ENCODE measurements around the gene DMD. TPM values are rescaled to one million over a fixed set of nuclear protein-coding genes. Genes with fewer than 3 reads are reported as not detected.

Gene DMD
- total RNA-seq, 2 donors from 2014 or later, result 10.0 to 28.8 TPM

DNA sequence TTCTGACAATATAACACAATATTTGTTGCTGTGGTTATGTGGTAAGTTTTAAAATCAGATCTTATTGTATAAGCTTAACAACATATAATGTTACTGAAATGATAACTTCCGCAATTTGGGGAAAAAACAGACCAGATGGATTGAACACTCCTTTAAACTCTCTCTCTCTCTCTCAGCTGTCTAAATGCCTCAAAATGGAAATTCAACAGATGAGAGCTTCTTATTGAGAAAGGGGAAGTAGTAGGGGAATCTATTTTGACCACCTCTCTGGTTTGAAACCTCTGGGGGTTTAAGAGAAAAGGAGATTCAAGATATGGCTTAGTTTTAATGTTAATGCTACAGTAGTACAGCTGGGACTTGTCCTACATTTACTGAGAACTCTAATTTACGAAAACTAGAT is 40.3 kb downstream of the DMD start:
- no peak for ATAC-seq
- no peak for DNase-seq
- intact Hi-C loops (cut with DNase I, micrococcal nuclease), result no loop called here

DNA sequence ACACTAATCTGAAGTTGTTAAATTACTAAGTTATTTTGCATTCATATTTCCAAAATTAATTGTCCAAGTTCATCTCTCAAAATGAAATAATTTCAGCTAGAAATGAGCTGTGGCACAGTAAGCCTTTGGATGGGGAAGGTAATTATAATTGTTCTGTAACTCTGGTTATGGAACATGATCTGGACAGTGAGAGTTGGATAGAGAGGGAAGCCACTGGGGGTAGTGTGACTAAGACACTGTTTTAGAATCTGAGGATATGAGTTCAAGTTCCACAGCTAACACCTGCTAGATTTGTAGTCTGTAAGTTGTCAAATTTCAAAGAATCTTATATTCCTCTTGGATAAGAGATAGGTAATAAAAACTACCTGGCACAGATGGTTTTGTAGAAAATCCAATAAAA is 49.5 kb downstream of the DMD start:
- DNase-seq (no peak), ATAC-seq (no peak)
- intact Hi-C loops (cut with DNase I, micrococcal nuclease), result no loop called here

DNA sequence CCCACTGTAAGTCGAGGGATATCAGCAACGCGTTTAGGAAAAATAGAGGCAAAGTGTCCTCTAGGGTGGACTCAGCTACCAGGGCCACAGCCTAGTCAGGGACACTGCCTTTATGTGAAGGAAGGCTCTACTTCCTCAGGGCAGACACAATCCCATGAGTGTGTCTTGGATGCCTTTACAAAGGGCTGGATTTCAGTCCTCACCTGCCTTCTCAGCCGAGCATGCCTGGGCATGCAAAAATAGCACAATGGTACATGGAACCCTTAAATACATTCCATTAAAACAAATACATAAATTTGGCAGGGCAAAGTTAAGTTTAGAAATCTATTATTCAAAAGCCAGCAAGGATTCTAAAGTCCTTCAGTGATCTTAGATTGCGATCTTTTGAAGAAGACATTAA is 51.1 kb downstream of the DMD start:
- ATAC-seq (no peak), DNase-seq (no peak)
- intact Hi-C loops (cut with DNase I, micrococcal nuclease), result no loop called here

DNA sequence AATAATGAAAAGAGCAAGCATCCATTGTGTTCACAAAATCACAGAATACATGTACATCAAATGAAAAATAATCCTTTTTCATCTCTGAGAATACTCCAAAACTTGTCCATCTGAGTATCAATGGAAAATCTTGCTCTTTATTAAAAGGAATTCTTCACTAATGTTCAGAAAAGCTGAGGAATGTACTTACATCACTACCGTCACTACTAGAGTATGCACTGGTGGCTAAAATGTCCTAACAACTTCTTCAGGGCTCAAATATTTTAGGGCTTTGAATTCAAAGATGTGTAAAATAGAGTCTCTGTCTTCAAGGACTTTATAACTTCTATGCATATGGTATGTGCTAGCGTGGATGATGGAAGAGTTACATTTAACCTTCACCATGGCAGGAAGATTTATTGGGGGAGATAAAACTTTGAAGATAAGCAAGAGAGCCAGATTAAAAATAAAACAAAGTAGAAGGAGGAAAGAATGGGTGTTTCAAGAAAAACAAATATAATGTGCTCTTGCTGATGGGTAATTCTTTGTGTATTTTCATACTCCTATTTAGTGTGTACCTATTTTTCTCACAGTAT is 55.1 kb downstream of the DMD start:
- intact Hi-C loops (cut with DNase I, micrococcal nuclease), result no loop called here
- ATAC-seq (no peak), DNase-seq (no peak)

DNA sequence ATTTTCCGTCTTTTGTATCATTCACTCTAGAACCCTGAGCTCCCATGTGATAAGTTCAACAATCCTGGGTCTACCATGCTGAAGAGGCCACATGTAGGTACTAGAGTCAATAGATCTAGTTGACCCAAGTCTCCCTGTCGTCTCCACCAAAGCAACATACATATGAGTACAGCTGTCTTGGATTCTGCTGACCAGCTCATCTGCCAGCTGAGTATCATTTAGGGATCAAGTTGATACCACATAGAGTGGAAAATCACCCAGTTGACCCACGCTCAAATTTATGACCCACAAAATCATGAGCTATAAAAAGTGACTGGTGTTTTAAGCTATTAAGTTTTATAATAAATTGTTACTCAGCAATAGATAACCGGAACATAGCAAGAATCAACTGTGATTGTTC is 61.8 kb downstream of the DMD start:
- no peak for ATAC-seq
- no peak for DNase-seq

DNA sequence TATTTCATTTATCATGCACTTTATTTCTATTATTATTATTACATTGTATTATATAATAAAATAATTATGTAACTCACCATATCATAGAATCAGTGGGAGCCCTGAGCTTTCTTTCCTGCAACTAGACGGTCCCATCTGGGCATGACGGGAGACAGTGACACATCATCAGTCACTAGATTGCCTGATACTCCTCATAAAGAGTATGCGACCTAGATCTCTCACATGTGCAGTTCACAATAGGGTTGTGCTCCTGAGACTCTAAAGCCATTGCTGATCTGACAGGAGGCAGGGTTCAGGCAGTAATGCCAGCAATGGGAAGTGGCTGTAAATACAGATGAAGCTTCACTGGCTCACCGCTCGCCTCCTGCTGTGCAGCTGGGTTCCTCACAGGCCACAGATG is 62.3 kb downstream of the DMD start:
- intact Hi-C loops (cut with DNase I, micrococcal nuclease), result no loop called here
- ATAC-seq, result no peak
- DNase-seq, result no peak

More for the DNA sequence above, 61.8 kb downstream of the DMD start:
- intact Hi-C loops (cut with DNase I, micrococcal nuclease), result no loop called here

DNA sequence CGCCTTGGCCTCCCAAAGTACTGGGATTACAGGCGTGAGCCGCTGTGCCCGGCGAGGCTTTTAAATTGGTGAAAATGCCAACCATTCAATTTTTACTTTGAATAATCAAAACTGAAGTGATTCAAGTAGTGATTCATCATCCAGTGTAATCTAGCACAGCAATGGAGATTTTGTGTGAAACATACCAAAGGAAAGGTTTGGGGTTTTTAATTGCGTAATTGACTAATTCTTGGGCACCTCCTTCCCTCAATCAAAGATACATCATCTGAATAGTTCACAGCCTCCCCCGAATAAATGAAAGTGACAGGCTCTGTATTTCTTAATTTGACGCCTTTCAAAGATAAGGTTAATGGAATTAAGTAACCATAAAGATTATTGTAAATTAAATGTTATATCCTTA is 69.0 kb downstream of the DMD start:
- no peak for DNase-seq
- no peak for ATAC-seq
- intact Hi-C loops (cut with DNase I, micrococcal nuclease), result no loop called here

DNA sequence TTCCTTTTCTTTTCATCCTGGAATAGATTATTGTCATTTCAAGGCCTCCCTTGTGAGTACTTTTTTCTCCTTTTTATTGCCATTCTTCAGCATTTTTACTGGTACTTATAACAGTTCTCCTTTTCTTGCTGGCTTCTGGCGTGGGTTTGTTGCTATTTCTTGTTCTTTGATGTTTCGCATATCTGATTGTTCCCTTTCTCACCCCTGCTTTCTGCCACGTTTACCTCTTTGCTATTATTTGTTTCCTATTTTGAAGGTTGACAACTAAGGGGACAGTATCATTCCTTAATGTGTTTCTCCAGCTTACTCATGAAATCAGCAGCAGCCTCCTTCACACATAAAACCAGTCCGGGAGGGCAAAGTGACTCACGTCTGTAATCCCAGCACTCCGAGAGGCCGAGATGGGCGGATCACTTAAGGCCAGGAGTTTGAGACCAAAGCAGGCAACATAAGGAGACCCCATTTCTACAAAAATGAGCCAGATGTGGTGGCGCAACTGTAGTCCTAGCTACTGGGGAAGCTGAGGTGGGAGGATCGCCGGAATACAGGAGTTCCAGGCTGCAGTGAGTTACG is 72.6 kb downstream of the DMD start:
- ATAC-seq (no peak), DNase-seq (no peak)
- intact Hi-C loops (cut with DNase I, micrococcal nuclease), result no loop called here

DNA sequence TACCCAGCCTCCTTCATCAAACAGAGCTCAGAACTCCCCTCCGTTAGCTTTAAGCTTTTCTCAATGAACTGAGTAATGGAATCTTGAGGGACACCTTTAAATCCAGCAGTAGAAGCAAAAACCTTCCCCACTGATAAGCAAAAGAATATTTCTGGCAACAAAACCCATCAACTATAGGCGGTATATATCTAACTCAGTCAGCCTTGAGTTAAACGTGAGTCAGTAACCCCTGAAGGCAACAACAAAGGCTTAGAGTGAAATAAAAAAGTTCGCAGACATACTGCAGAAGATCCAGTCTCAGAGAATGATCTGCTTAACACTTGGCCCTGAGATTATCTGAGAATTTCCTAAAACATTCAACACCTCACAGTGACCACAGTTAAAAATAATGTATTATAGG is 77.2 kb downstream of the DMD start:
- DNase-seq (no peak), ATAC-seq (no peak)
- intact Hi-C loops (cut with DNase I, micrococcal nuclease), result no loop called here

DNA sequence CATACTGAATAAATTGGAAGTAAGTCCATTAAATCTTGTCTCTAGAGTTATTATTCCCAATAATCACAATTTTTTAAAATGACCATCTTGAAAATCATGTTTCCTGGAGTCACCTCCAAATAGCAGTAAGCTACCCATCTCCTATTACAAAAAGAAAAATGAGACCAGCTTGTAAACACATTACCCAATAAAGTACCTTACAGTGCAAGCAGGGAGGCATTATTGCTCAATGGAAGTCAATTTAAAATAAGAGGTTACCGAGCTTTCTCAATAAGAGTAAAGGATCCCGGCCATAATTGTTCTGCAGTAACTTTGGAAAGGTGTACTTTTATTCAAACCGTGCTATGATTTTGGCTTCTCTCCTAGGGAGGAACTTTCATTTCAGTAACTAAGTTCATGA is 78.0 kb downstream of the DMD start:
- ATAC-seq, result no peak

DNA sequence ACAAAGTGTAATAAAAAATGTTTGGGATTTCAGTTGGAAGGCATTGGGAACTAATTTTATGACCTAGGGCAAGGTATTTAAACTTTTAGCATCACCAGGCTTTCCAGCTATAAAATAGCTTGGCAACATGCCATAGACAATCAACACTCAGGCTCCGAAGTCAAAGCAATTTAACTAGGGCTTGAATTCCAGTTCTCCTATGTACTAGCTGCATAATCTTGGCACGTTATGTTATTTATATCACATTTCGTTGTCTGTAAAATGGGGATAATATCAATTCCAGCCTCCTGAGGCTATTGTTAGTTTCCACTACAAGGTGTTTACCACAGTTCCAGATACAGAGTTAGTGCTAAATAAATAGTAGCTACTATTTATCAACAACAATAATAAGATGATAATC is 78.8 kb downstream of the DMD start:
- ATAC-seq, result no peak
- no peak for DNase-seq
- intact Hi-C loops (cut with DNase I, micrococcal nuclease), result no loop called here

More for the DNA sequence above, 78.0 kb downstream of the DMD start:
- intact Hi-C loops (cut with DNase I, micrococcal nuclease), result no loop called here
- DNase-seq, result no peak

DNA sequence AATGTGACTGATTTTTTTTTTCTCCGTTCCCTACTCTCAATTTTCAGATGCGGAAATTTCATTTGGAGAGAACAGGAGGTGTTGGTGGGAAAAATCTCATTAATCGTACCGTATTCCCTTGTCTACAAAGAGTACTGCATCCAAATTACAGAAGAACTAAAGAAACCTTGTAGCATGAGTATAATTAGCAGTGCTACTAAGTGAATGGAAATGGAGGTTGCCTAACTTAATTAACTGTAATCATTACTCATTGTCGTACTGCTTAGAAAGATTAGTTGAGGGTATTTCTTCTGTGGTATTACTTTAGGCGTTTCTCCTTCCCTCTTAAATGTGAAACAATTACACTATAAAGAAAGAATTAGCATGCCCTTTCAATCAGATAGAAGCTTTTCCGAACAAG is 81.7 kb downstream of the DMD start:
- intact Hi-C loops (cut with DNase I, micrococcal nuclease), result no loop called here
- ATAC-seq, result no peak
- no peak for DNase-seq

DNA sequence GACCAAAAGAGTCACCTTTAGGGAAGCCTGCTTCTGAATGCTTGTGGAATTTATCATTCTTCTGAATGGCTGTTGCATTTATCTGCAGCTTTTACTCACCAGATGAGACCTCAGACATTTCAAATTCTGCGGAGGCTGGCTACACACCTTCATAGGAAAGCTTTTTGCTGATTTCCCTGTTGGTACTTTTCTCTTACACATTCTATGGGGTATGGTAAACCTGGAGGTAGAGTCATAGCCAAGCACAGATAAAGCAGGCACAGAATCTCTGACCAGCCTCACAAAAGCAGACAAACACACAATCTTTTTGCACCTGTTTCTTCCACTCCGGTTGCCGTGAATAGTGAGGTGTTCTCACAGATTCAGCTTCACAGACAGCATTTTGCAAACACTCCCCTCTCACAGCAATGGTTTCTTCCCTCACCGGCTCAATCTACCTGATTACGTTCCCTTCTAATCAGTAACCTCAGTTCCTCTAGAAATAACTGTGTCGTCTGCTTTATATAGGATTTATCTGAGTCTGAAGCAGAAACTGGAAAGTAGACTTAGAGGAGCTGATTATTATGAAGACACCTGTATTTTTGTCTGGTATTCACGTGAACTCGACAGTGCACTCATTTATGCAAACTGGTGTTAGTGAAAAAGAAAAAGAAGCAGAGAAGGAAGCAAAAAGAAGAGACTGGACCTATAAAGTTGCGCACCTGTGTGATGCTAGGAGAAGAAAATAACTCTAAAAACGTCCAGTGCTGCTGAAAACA is 83.1 kb downstream of the DMD start:
- intact Hi-C loops (cut with DNase I, micrococcal nuclease), result no loop called here
- no peak for DNase-seq
- ATAC-seq, result no peak

DNA sequence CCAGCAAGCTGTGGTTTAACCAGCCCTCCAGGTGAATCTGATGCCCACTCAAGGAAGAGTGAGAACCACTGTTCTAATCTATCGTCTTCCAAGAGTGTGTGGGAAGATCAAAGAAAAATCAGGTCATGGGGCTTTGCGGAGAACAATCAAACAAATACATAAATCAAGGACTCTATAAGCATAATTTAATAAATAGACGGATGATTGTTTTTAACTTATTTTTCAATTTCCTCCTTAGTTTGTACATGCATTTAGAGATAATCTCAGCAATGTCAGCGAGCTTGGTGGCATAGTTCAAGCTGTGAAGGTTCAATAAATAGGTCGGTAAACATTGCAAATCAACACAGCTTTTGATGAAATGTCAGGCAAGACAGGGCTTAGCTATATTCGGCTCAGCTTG is 84.9 kb downstream of the DMD start:
- DNase-seq (no peak), ATAC-seq (no peak)
- intact Hi-C loops (cut with DNase I, micrococcal nuclease), result no loop called here

DNA sequence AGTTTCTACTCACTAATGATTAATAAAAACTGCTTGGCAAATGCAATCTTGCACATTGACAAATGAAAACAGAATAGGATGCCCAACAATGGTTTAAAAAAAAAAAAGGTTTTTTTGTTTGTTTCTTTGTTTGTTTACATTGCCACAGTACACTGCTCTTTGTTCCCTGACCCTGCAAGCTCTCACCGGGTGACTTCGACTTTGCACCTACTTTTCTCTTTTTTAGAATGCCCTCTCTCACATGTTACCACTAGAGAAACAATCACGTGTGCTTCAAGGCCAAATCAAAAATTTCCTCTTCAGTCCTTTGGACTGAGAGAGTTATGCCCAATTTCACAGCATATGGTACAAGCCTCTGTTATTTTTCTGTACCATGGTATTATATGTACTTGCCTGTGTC is 101.5 kb downstream of the DMD start:
- intact Hi-C loops (cut with DNase I, micrococcal nuclease), result no loop called here
- no peak for DNase-seq
- no peak for ATAC-seq

DNA sequence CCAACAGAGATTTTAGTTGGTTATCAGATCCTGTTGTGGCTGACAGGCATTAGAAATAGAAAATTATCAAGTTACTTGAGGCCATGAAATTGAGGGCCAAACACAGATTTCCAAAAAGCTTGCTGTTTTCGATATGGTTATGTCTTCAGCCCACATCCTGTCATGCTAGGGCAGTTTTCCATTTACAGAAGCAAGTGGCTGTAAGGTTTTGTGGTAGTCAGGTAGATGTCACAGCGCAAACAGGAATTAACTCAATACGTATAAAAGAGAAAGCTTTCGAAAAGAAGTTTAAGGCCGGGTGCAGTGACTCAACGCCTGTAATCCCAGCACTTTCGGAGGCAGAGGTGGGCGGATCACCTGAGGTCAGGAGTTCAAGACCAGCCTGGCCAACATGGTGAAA is 104.6 kb downstream of the DMD start:
- intact Hi-C loops (cut with DNase I, micrococcal nuclease), result no loop called here
- ATAC-seq (no peak), DNase-seq (no peak)

DNA sequence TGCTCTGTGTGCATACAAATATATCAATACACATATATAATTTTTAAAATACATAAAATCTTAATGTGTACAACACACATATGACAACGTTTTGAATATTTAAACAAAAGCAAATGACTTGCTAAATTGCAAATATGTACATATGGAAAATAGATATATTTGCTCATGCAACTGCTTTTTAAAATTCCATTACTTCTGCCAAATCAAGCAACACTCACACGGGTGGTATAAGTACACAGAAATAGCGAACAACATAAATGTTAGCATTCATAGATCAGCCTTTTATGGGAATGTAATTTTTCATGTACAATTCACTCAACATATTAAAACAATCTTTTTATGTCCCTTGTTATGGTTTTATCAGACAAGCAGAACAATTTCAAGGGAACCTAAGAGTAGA is 116.3 kb downstream of the DMD start:
- intact Hi-C loops (cut with DNase I, micrococcal nuclease), result no loop called here
- DNase-seq (no peak), ATAC-seq (no peak)

DNA sequence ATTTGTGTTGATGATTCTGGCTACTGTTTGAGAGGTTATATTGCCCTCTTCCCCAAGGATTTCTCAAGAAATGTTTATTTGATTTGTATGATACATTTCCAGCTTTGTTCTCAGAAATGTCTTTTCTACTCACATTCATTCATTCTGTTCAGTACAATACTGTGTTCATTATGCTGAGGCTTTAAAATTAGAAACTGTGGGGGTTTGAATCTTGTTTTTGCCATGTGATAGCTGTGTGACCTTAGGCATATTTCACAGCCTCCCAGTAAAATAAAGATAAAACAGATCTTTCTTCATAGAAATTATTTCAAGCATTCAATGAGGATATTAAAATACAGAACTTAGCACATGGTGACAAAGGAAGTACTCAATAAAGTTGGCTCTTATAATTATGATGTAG is 123.9 kb downstream of the DMD start:
- DNase-seq (no peak), ATAC-seq (no peak)

DNA sequence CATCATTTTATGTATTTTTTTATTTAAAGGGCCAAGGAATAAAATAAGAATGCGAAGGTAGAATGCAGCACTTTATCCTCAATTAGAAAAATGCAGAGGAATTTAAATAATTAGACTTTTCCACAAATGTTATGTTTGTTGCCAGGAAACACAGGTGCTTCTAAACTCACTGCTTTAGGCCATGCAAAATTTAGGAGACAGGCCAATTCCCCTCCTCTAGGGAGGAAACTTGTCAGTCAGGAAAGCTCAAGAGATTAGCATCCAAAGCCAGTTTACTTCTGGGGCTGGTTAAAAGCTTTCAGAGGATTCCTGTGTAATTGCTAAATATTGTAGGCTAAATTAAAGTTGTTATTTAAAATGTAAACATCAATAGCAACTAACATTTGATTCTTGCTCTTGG is 124.5 kb downstream of the DMD start:
- DNase-seq (no peak), ATAC-seq (no peak)
- intact Hi-C loops (cut with DNase I, micrococcal nuclease), result no loop called here

More for the DNA sequence above, 123.9 kb downstream of the DMD start:
- intact Hi-C loops (cut with DNase I, micrococcal nuclease), result no loop called here

DNA sequence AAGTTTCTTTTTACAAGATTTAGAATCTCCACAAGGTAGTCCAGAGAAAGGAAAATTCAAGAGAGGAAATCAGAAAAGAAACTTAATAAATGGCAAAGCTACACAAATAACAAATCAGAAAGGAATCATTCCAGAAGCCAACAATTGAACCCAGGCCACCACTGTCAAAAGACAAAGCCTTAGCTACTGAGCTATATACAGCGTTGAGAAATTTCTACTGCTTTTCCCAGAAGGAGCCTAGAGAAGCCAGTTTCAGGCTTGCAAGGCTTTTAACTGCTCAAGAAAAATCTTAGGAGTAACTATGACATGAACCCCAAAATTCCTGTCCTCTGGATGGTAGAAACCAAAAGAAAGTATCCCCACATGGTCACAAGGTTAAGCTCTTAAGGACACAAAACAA is 129.0 kb downstream of the DMD start:
- no peak for ATAC-seq
- no peak for DNase-seq
- intact Hi-C loops (cut with DNase I, micrococcal nuclease), result no loop called here

DNA sequence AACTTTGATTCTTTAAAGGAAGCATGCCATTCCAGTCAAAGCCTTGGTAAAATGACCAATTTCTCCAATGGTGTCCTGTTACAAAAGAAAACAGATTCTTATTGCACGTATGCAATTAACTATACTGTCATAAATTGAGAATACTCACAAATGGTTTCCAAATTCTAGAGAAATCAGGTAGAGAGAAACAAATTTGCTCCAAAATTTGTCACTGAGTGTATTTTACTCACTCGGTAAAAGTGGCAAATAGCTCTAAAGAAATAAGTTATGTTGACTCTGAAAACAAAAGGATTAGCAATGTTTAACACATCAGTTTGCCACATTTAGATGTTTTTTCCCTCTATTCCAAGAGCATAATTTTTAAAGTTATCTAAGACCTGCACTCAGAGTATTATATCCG is 133.1 kb downstream of the DMD start:
- no peak for DNase-seq
- intact Hi-C loops (cut with DNase I, micrococcal nuclease), result no loop called here
- ATAC-seq, result no peak
